ENCODE data around the gene YAF2. TPM values are rescaled to one million over a fixed set of nuclear protein-coding genes. Genes with fewer than 3 reads are reported as not detected.

YAF2 gene
- total RNA-seq, 1 experiment from 2014 or later = 27.6 TPM

DNA sequence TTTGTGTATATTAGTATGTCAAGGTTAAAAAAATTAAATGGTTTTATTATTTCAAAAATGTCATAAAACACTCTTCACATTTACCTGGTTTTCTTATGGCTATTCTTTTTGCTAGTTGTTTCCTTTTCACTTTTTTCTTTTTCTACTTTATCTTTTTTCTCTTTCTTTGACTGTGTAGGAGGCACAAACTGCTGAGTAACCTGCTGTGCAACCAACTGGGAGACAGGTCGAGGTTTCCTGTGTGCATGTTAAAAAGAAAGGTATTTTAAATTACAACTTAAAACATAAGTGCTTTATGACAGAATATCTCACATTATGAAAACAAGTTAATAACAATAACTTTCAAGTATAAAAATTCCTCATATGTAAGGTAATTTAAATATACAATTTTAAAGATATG is 76.5 kb downstream of the YAF2 start:
- ChIA-PET CTCF (no interaction called here), POLR2A (no interaction called here)
- H3K9me3 ChIP-seq (ENCODE audit: control insufficient read depth, insufficient read depth, low read depth, low read length) = no peaks in the 10 kb centered on the region
- peaks cover 6% of the 10 kb centered on the region; the same call in 1 of the 2 replicates for H3K4me1 ChIP-seq (ENCODE audit: control insufficient read depth, insufficient read depth, low read length)
- ATAC-seq = no peak
- H3K27ac ChIP-seq (ENCODE audit: low read length) = no peak overlapping the region
- no TSS peak for BruUV-seq (replicated peaks)
- intact Hi-C loops (cut with micrococcal nuclease; ENCODE audit: unreplicated experiment) = no loop called here
- H3K36me3 ChIP-seq (ENCODE audit: control insufficient read depth, insufficient read depth, low read length) = peaks cover 18% of the 10 kb centered on the region
- no peak for TF ChIP-seq CTCF (IDR thresholded peaks at IDR 0.05)
- no peak for TF ChIP-seq SIN3A (IDR thresholded peaks at IDR 0.05; ENCODE audit: borderline replicate concordance, insufficient read depth, low read depth, low read length)
- no peak for TF ChIP-seq TCF7L2 (IDR thresholded peaks at IDR 0.05; ENCODE audit: low read depth, low read length)
- TF ChIP-seq POLR2AphosphoS5 (IDR thresholded peaks at IDR 0.05; ENCODE audit: low read depth, low read length) = no peak
- TF ChIP-seq REST (IDR thresholded peaks at IDR 0.05; ENCODE audit: insufficient read depth in 1 of 2, low read depth in 2 of 2, low read length in 1 of 2) = no peak
- no peak for DNase-seq (ENCODE audit: low read depth, low spot score)
- no peaks in the 10 kb centered on the region for H3K27me3 ChIP-seq (ENCODE audit: control insufficient read depth, insufficient read depth, low read length)
- H3K4me3 ChIP-seq (ENCODE audit: low read depth in 2 of 2, low read length in 2 of 2) = no peak overlapping the region
- in situ Hi-C loops (cut with HindIII; ENCODE audit: low pct_unique_long_range_greater_than_20kb, low sequenced_read_pairs) = no loop called here

- no peak for ATAC-seq
- Histone ChIP-seq H3K9me3 (ENCODE audit: control insufficient read depth, insufficient read depth, low read depth, low read length) (no peaks in the 10 kb centered on the region), H3K27me3 (ENCODE audit: control insufficient read depth, insufficient read depth, low read length) (no peaks in the 10 kb centered on the region), H3K36me3 (ENCODE audit: control insufficient read depth, insufficient read depth, low read length) (peaks cover 18% of the 10 kb centered on the region), H3K4me1 (ENCODE audit: control insufficient read depth, insufficient read depth, low read length) (no peaks in the 10 kb centered on the region), H3K4me3 (ENCODE audit: low read depth in 2 of 2, low read length in 2 of 2) (no peak overlapping the region), H3K27ac (ENCODE audit: low read length) (no peak overlapping the region)
- TF ChIP-seq REST (IDR thresholded peaks at IDR 0.05; ENCODE audit: insufficient read depth in 1 of 2, low read depth in 2 of 2, low read length in 1 of 2) = no peak
- TF ChIP-seq CTCF (IDR thresholded peaks at IDR 0.05) = no peak
- no peak for TF ChIP-seq SIN3A (IDR thresholded peaks at IDR 0.05; ENCODE audit: borderline replicate concordance, insufficient read depth, low read depth, low read length)
- no peak for TF ChIP-seq TCF7L2 (IDR thresholded peaks at IDR 0.05; ENCODE audit: low read depth, low read length)
- TF ChIP-seq POLR2AphosphoS5 (IDR thresholded peaks at IDR 0.05; ENCODE audit: low read depth, low read length) = no peak
- DNase-seq (ENCODE audit: low read depth, low spot score) = no peak
- in situ Hi-C loops (cut with HindIII; ENCODE audit: low pct_unique_long_range_greater_than_20kb, low sequenced_read_pairs) = no loop called here
- POLR2A ChIA-PET = no interaction called here
- CTCF ChIA-PET = no interaction called here
- intact Hi-C loops (cut with micrococcal nuclease; ENCODE audit: unreplicated experiment) = no loop called here
- BruUV-seq (replicated peaks) = no TSS peak
These were observed 81.8 kb downstream of the YAF2 start for GRCh38 chr12:42156232-42156631.

All from Panc1 (cell line).